Glutamatergic neuron (in vitro differentiated cells): ENCODE measurements around the gene FHIT. TPM values are rescaled to one million over a fixed set of nuclear protein-coding genes. Genes with fewer than 3 reads are reported as not detected.

Experiments used
- DNase-seq: peaks from one replicate; pipeline ENCODE4 v3.0.0; 2022
- H3K27ac Mint-ChIP-seq: one replicate; pipeline ENCODE4 v1.8.0; 2020; ENCODE audit warnings: mild to moderate bottlenecking, mixed read lengths, inconsistent platforms; ENCODE audit not compliant: unreplicated experiment
- H3K27me3 Mint-ChIP-seq: one replicate; pipeline ENCODE4 v1.8.0; 2020; ENCODE audit warnings: mild to moderate bottlenecking, moderate library complexity, mixed read lengths, inconsistent platforms; ENCODE audit not compliant: unreplicated experiment
- H3K36me3 Mint-ChIP-seq: one replicate; pipeline ENCODE4 v1.8.0; 2020; ENCODE audit warnings: mild to moderate bottlenecking, mixed read lengths, inconsistent platforms; ENCODE audit not compliant: unreplicated experiment
- H3K4me1 Mint-ChIP-seq: one replicate; pipeline ENCODE4 v1.8.0; 2020; ENCODE audit warnings: mild to moderate bottlenecking, low read depth, mixed read lengths, inconsistent platforms; ENCODE audit not compliant: unreplicated experiment
- H3K4me3 Mint-ChIP-seq: one replicate; pipeline ENCODE4 v1.8.0; 2020; ENCODE audit warnings: mild to moderate bottlenecking, mixed read lengths, inconsistent platforms; ENCODE audit not compliant: unreplicated experiment
- H3K9me3 Mint-ChIP-seq: one replicate; pipeline ENCODE4 v1.8.0; 2020; ENCODE audit warnings: mild to moderate bottlenecking, moderate library complexity, mixed read lengths, inconsistent platforms; ENCODE audit not compliant: unreplicated experiment
- total RNA-seq: library from RNA; stranded (reverse); fragmentation: NEBNext Ultra II Directional; extraction: Animal tissue kit (Norgen Biotek cat#: 25700); gene quantifications from one replicate; pipeline ENCODE4 v1.2.1, GENCODE V29; 2021; ENCODE audit not compliant: unreplicated experiment
- TF ChIP-seq, protein P1 (sequence below): fragments of 200-600 bp; sonication (generic); IDR thresholded peaks from one replicate; pipeline ENCODE4 v1.5.0; 2021; ENCODE audit not compliant: partially characterized antibody, unreplicated experiment

Gene FHIT
- total RNA-seq, 1 donor from 2014 or later: 15.2 TPM

GRCh38 chr3:59766200-59766872 lies 1484.9 kb downstream of the FHIT start:
- H3K27ac Mint-ChIP-seq: no peak overlapping the region
- TF ChIP-seq, protein P1, sequence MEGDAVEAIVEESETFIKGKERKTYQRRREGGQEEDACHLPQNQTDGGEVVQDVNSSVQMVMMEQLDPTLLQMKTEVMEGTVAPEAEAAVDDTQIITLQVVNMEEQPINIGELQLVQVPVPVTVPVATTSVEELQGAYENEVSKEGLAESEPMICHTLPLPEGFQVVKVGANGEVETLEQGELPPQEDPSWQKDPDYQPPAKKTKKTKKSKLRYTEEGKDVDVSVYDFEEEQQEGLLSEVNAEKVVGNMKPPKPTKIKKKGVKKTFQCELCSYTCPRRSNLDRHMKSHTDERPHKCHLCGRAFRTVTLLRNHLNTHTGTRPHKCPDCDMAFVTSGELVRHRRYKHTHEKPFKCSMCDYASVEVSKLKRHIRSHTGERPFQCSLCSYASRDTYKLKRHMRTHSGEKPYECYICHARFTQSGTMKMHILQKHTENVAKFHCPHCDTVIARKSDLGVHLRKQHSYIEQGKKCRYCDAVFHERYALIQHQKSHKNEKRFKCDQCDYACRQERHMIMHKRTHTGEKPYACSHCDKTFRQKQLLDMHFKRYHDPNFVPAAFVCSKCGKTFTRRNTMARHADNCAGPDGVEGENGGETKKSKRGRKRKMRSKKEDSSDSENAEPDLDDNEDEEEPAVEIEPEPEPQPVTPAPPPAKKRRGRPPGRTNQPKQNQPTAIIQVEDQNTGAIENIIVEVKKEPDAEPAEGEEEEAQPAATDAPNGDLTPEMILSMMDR: no peak
- H3K4me1 Mint-ChIP-seq: peaks cover 10% of the 10 kb centered on the region
- DNase-seq: no peak
- H3K36me3 Mint-ChIP-seq: no peaks in the 10 kb centered on the region
- H3K4me3 Mint-ChIP-seq: no peak overlapping the region
- H3K27me3 Mint-ChIP-seq: peaks cover 2% of the 10 kb centered on the region
- peaks cover 4% of the 10 kb centered on the region for H3K9me3 Mint-ChIP-seq

GRCh38 chr3:59764171-59764570 lies 1487.1 kb downstream of the FHIT start:
- Mint-ChIP-seq H3K27me3 (no peaks in the 10 kb centered on the region), H3K36me3 (no peaks in the 10 kb centered on the region), H3K27ac (no peak overlapping the region), H3K9me3 (no peaks in the 10 kb centered on the region), H3K4me3 (no peak overlapping the region), H3K4me1 (no peaks in the 10 kb centered on the region)
- TF ChIP-seq, protein P1: no peak
- DNase-seq: no peak

DNA sequence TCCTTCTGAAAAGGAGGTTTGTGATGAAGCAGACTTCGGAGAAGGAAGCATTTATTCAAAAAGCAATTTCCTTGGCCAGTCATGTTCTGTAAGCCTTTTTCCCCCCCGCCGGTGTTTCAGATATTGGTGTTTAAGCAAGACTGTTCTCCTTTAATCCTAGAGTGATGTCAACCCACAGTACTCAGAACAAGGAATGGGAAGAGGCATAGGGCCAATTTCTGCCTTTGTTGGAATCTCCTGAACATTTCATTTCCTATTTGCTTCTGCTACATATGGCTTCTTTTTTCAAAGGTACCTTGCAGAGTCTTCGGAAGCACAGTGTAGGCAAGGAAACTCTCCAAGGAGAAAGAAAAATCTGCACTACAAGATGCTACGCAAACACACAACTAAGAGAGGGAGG lies 1488.3 kb downstream of the FHIT start:
- Mint-ChIP-seq H3K9me3 (no peaks in the 10 kb centered on the region), H3K36me3 (no peaks in the 10 kb centered on the region), H3K4me1 (no peaks in the 10 kb centered on the region), H3K4me3 (no peak overlapping the region), H3K27me3 (no peaks in the 10 kb centered on the region), H3K27ac (no peak overlapping the region)
- DNase-seq: no peak
- TF ChIP-seq, protein P1: no peak

DNA sequence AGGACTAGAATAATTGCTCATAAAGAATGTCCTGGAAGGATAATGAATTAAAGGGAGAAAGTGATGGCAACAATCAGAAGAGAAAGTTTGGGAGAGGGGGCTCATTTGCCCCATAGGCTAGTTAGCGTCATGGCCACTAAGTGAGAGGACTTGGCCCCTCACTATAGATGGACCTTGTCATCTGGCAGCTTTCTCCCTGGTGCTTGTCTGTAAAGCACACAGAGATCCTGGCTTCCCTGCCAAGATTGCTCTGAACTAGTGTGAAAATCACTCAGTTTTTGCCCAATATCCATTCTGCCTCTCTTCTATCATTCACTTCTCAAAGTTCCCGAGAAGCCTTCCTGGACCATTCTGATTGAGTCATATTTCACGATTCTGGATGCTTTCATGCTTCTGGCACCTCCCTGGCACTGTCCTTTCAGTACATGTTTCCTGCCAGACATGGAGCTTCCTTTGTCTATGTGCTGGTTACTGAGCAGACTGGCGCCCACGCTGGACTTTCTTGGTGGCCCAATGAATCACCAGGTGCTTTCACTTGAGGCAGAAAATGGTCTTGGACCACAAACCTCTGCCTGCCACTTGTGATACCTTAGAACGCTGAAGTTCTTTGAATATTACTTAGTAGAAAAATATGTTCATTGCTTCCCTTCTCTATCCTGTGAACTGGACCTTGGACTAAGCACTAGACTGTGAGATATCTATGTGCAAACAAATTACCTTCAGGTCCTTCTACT lies 1491.8 kb downstream of the FHIT start:
- Mint-ChIP-seq H3K27me3 (no peaks in the 10 kb centered on the region), H3K36me3 (no peaks in the 10 kb centered on the region), H3K9me3 (no peaks in the 10 kb centered on the region), H3K4me3 (no peak overlapping the region), H3K4me1 (peaks cover 4% of the 10 kb centered on the region), H3K27ac (no peak overlapping the region)
- no peak for DNase-seq
- TF ChIP-seq, protein P1: no peak

DNA sequence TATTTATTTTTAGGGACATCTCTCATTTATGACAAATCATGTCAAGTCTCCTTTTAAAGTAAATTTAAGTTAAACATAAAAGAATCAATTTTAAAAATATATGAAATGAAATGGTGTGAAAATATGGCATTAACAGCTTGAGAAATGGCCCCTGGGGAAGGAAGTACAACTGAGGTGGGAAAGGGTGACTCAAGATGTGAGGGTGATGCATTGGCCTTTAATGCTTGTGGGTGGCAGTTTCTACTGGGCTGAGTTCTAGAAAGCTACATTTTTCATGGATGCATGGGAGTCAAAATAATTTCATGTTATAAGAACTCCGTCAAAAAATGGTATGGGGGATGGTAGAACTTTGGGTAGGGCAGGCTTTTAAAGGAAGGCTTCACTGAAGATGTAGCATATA lies 1492.6 kb downstream of the FHIT start:
- no peaks in the 10 kb centered on the region for H3K9me3 Mint-ChIP-seq
- no peak overlapping the region for H3K4me3 Mint-ChIP-seq
- no peaks in the 10 kb centered on the region for H3K36me3 Mint-ChIP-seq
- TF ChIP-seq, protein P1: no peak
- no peak for DNase-seq
- no peaks in the 10 kb centered on the region for H3K27me3 Mint-ChIP-seq
- H3K27ac Mint-ChIP-seq: no peak overlapping the region
- H3K4me1 Mint-ChIP-seq: peaks cover 8% of the 10 kb centered on the region
